HG03064 (cell line): Measurements from ENCODE around the gene MNX1.

Source experiments
- ATAC-seq: cut with Tn5 transposase; IDR thresholded peaks from one replicate; pipeline ENCODE4 v1.9.1; 2021; ENCODE audit warnings: low read depth; ENCODE audit not compliant: unreplicated experiment

The MNX1 gene

DNA sequence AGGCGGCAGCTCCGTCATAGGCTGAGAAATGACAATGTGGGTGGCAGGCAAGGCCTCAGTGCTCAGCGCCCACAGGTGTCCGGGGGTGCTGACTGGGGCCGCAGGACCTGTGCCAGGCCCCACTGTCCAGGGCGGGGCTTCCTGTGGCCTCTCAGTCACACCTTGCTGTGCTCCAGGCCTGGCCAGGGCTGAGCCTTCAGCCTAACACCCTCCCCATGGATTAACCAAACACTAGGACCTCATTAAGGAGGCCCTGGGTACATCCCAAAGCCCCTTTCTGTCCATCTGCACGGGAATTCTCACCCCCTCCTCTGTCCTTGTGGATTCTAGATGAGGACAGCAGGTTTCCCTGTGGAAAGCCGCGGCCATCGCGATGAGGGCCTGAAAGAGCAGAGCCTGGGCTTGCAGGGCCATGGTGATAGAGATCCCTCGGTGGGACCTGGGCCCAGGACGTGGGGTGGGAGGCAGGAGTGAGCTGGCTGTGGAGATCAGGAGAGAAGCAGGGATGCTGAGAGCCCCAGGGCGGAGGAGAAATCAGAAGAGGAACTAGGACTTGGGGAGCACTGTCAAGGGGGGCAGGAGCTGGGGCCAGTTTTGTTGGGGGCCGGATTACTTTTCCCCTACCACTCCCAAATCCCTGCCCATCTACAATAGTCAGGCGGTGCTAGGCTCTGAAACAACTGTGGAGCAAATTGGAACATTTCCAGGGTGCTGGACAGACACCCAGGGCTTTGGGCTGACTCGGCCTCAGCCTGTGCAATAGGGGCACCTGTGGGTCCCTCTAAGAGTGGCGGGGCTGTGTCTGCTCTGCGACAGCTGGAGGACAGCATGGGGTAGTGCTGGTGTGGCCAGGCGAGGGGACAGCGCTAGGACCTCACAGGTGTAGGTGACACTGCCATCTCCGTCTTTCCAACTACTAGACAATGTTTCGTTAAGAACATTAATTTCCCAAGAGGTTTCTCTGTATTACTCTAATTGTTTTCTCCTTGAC lies 23.3 kb upstream of the MNX1 start:
- no peak for ATAC-seq

DNA sequence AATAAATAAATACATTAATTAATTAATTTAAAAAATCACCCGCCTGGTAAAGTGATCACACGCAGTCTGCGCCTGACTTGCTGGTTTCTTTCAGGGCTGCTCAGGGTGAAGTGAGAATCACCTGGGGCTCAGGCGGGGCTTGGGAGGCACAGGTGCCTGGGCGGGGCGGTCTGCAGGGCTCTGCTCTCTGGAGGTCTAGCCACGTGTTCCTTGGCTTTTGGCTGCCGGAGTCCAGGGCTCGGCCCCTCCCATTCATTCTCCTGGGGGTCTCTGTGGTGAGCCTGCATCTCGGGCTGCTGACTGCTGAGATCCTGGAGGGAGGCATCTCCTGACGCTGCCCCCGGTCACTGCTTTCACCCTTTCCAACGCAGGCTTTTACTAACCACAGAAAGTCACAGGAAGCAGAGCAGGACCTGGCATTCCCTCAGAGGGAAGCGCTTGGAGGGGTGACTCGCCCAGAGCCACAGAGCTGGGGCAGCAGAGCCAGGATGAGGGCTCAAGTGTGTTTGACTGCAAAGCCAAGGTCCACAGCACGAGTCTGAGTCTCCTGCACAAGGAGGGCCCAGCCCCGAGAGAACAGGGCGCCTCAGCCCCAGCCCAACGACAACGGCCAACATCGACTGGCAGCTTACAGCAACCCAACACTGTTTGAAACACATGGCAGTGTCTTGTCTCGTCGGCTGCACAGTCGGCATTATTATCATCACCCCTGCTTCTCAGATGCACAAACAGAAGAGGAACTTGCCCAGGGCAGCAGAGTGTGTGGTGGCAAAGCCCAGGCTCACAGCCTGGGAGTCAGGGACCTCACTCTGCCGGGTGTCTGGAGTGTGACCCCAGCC lies 22.4 kb upstream of the MNX1 start:
- no peak for ATAC-seq

DNA sequence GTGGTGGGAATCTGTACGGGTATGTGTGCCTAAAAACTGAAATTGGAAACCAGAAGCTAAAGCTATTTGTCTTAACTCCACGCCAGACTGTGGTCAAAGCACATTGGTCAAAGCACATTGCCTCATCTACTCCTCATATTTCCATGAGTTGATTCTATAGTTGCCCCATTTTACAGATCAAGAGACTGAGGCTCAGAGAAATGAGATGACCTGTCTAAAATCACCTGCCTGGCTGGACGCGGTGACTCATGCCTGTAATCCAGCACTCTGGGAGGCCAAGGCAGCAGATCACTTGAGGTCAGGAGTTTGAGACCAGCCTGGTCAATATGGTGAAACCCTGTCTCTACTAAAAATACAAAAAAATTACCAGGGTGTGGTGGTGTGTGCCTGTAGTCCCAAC lies 21.7 kb upstream of the MNX1 start:
- ATAC-seq = no peak

DNA sequence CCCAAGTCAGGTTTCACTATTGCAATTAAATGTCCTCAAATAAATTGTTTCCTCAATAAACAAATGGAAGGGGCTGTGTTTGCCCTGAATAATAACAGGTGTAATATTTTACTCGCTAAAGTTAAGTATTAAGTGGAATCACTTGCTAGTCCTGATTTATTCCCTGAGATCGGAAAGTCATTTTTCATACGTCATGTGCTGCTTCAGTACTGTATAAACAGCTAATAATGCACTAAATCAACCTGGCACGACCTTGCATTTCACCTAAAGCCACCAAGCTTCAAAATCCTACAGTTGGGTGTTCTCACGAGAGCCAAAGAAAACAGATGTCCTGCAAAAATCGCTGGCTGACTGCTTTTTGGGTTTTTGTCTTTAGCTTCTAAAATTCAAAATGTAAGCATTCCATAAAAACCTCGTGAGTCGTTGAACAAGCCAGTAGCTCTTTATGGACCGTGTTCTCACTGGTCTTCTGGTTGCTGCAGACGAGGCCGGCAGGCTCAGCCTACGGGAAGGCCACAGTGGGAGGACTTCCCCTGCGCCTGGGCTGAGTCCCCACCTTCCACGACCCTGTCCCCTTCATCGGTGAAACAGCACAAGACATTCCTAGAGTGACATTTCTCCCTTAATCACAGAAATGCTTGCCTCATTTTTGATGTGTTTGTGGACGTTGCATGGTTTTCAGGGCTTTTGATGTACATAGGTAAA lies 17.9 kb upstream of the MNX1 start:
- ATAC-seq = no peak

DNA sequence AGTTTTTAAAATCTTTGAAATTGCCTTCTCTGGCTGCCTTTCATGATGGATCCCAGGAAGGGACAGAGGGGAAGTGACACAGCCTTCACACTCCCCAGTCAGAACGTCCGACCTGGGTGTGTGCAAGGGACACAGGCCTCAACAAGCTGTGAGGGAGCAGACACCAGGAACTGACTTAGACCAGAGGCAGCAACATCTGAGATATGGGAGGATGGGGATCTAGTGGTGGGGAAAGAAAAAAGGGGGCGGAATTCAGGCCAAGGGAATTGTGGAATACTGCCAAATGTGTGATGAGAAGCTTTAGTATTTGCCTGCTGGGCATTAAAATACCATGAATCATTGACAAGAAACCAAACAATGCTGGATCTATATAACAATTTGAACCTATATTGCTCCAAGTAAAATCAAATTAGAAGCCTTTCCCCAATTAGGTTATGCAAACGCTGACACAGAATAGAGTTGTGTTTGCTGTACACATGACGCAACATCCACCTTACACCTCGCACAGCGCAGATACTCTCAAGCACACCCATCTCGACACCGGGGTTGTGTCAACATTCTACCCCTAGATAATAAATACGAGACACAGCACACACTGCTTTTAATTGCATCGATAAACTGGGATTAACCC lies 17.2 kb upstream of the MNX1 start:
- no peak for ATAC-seq

DNA sequence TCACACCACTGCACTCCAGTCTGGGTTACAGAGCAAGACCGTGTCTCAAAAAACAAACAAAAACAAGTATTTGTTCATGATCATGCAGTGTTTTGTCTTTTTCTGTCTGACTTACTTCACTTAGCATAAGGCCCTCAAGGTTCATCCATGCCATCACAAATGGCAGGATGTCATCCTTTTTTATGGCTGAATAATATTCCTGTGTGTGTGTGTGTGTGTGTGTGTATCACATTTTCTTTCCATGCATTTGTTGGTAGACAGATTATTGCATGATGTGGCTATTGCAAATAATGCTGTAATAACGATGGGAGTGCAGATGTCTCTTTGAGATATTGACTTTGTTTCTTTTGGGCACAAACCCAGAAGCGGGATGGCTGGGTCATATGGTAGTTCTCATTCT lies 14.3 kb upstream of the MNX1 start:
- ATAC-seq = no peak

DNA sequence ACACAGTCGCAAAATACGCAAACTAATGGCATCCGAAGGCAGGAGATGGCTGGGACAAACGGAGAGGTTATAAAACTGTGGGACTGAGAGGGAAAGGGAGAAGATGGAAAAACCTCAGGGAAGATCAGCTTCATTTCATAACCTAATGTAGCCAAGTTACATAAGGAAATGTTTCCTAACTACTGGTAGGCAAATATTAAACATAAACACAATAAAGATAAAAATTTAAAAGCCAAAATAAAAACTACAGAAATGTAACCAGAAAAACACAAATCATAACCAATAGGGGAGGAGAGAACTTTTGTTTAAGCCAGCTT lies 13.1 kb upstream of the MNX1 start:
- ATAC-seq = no peak

DNA sequence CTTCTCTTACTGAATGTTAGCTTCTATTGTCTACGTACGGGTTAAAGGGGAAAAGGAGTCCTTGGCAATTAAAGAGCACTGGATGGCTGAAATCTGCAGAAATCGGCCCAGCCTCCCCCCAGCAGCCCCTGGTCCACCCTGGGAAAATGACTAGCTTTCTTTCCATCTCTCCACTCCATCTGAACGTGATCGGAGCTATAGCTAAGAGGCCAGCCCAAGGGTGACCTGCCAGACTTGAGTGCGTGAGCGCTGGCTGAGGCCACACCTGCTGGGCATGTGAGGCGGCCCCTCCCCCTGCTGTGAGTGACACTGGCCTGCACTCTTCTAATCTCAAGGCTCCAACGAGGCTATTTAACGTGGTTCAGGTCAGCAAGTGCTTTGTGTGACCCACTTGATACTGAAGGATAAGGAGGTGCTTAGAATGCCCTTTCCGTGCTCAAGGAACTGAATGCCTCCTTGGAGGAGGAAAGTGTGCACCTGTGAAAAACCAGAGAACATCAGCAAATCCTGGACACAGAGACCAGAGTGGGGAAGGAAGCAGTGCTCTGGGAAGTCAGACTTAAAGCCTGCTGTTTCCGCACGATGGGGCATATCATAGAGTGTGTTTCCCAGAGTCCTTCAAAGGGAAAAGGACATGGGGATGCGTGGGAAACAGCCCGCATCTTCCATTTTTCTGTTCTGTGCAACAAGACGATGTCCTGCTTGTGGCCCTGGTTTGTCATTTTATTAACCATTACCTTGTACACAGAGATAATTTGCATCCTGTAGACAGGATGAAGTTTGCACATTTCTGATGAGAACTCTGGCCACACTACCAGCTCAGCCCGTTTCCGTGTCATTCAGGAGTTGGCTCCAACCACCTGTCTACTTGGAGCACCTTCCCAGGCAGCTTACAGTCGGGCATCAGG lies 12.5 kb upstream of the MNX1 start:
- no peak for ATAC-seq

DNA sequence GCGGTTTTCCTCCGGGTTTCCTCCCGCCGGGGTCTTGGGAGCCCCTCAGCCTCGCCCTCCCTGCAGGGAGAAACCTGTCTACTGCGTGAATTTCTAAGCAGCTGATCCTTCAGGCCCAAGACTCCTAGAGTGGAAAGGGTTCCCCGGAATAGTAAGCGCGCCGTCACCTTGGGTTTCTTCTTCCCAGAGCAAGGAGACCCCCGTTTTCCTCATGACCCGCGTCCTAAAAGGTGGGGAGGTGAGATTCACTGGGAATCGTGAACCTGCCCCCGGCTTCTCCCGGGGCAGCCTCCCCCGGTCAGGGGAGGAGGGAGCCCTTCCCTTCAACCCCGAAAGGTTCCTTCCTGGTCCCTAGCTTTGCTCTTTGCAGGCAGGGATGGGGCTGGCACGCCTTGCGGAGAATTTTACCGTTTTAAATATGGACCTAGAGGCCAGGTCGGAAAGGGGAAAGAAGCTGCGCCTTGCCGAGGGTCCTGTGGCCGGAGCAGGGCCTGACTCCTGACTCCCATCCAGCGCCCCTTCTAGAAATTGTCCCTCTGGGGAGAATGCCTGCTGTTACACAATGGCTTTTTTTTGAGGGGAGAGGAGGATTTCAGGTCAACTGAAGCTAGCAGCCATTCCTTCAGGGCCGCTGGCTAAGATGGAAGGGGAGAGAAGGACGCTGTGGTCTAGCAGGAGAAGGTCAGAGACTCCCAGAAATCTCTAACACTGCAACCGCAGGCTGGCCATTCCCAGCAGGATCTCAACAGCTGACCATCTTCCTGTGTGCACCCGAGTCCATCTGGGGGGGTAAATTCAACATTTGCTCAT lies 11.6 kb upstream of the MNX1 start:
- no peak for ATAC-seq

DNA sequence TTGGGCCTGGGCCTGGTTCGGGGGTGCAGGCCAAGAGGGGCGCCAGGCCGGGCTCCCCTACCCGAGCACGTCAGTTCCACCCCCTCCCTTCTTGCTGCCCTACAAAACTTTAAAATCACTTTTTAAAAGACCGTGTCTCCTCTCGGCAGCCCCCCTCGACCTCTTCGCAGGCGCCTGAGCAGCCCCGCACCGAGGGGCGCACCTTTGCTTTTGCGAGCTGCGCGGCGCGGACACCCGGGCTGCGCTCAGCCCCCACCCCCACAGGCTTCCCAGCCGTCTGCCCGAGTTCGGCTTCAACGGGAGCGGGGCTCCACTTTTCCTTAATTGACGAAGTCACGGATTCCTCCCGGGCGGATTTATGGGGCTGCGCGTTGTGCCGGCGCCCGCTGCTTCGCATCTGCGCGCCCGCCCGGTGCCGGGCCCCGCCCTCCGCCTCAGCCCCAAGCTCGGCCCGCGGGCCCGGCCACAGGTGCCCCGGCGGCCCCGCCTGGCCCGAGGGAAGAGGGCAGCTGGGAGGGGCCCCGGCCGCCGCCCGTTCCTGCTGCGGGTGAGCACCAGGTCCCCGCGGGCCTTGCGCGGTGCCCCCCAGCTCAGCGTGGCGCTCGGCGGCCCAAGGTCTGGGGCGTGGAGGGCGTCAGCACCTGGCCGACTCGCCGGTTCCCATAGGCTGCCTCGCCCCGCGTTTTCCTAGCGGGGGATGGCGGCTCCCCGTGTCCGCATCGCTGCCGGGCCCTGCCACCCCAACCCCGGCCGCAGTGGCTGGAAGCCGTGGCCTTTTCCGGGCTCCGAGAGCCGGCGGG lies 10.8 kb upstream of the MNX1 start:
- ATAC-seq = no peak

DNA sequence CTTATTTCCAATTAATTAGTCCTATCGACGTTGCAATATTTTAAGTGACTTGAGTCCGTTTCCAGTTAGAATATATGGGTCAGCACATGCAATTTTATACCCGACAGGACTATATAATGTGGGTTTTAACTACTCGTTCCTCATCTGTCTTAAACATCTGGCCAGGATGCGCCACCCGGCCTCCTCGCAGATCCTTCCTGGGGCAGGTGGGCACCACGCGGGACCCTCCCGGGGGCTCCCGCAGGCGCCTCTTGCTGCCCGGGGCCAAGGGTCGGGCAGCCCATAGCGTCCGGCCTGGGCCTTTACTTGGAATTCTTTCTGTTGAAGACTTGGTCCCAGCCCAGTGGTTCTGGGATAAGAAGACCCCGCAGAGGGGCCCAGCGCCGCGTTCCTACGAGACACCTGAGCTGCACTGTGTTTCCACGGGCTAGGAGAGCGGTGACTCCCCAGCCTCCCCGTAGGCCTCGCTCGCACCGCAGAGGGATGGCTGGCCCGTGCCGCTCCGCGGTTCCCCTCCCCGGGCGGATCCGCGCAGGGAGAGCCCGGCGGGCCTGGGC lies 10.1 kb upstream of the MNX1 start:
- ATAC-seq = no peak

DNA sequence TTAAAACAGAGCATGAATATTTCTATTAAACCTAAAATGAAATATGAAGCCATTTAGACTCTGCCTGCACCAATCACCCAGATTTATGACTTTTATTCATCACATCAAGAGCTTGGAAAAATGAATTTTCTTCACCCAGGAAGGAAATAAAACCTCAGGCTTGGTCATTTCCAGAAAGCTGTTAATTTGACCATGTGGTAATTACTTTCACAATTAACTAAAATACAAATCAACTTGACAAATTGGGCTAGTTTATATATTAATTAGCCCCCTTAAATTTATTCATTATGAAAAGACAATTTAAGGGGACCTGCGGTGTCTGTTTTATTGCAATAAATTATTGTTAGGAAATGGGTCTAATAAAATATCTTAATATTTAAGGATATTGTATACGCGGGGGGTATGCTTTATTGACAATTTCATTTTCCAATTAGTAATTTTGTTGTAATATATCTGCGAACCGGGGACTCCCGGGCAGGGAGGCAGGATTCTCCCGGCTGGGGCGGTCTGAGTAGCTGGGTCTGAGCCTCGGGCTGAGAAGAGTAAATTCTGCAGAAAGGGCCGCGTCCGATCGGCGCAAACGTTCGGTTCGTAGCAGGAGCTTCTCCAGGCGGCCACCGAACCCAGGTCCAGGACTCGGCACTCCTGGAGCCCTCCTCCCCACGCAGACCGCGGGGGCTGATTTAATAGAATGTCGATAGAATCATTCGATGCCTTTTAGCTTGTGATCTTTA lies 9.4 kb upstream of the MNX1 start:
- no peak for ATAC-seq

DNA sequence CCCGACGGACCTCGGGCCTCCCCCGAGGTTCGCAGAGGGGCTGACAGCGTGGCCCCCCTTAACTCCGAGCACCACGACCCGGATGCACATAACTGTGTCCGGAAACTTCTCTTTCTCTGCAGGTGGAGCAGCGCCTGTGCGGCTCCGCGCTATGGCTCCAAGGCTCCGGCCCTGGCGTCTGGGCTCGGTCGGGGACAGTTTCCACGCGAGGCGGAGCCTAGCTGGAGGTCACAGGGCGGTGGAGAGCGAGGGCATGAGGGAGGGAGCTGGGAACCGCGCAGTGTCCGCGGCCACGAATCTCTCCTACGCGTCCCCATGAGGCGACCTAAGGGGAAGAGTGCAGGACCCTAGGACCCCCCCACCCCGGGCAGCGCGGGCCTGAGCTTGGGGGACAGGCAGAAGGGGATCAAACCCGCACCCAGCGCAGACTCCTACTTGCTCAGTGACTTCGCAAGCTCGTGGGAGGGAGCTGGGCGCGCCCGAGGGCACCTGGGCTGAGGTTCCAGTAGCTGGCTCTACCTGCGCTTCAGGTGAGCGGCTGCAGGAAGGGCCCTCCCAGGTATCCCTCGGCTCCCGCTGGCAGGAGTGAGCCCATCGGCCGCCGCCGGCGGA lies 8.6 kb upstream of the MNX1 start:
- no peak for ATAC-seq

DNA sequence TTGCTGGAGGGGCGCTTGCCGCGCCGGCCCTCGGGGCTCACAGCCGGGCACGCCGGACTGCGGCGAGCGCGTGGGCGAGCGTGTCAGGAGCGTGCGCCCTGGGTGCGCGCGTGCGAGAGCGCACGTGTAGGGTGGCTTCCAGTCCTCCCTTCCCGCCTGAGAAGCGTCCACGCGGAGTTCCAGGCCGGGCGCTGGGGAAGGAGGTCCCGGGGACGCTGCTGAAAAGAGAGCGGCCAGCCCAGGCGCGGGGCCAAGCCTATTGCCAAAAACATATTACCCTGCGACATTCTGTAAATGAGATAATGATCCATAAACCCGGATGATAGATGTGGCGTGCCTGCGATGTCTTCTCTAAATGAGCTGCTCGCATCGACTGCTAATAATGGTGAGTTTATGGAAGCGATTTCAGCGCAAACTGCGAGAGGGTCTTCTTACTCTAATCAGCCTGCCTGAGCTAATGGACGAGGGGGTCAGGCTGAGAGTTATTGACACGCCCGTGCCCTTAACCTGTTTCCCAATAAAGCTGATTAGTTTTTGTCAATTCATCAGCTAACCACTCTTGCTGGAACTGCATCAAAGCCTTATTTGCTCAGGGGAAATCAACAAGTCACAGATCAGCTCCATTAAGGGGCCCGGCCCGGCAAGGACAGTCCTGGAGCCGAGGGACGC lies 8.0 kb upstream of the MNX1 start:
- ATAC-seq = no peak

DNA sequence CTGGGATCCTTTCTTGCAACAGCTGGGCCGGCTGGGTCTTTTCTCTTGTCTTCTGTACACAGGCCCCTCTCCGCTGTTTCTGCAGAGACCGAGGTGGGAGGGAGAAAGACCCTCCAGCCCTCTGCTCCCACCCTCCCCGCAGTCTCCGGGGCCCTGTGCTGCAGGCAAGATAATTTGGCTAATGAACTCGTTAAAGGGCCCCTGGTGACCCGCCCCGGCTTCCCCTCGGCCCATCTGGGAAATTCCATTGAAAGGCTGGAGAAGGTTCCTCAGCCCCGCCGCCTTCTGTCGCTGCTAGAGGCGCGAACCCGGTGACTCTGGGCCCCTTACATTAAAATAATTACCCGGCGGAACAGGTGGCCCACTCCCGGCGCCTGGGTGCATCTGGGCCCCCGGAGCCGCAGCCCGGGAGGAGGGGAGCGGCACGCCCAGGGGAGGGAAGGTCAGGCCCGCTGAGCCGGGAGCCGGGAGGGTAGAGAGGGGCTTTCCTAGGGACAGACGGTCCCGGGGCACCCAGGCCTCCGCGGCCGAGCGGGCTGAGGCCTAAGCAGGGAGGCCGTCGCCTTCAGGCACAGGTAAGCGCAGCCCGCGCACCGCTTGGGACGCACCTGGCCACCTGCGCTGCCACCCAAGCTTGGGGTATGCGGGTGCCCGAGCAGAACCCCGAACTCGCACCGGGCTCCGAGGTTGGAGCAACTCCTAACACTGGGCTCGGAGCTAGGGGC lies 7.3 kb upstream of the MNX1 start:
- ATAC-seq = no peak

DNA sequence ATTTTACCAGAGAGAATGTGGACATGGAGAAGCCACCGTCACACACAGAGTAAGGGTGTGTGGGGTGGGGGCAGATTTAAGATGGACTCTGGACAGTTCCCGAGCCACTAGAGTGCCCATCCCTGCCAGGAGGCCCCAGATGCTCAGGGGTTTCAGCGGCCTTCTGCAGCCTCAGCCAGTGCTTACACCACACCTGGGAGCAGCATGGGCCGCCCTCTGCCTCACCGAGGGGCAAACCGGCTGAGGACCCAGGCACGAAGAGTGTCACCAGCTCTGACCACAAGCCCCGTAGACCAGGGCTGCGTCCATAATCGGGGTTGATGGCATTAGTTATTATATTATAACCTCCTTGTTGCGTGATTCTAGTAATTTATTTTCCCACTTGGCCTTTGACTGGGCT lies 6.7 kb upstream of the MNX1 start:
- ATAC-seq = no peak
